ENCODE results near the gene TAC1. TPM values are rescaled to one million over a fixed set of nuclear protein-coding genes. Genes with fewer than 3 reads are reported as not detected.

Gene TAC1
- total and polyA plus RNA-seq, 2 experiments from 2014 or later, result 7.5 to 8.7 TPM

- Mint-ChIP-seq H3K27me3 (ENCODE audit: insufficient read depth, low read depth, poor library complexity) (peaks cover 40% of the 10 kb centered on the region), H3K4me3 (peak overlapping the region; percentile 93), H3K9me3 (no peaks in the 10 kb centered on the region), H3K36me3 (ENCODE audit: low read depth) (no peaks in the 10 kb centered on the region; the same call in 2 of the 3 replicates), H3K27ac (no peak overlapping the region), H3K4me1 (peaks cover 26% of the 10 kb centered on the region)
- Histone ChIP-seq H3F3A (replicated peaks; ENCODE audit: low read depth) (no peaks in the 10 kb centered on the region), H3K27ac (ENCODE audit: low read depth) (no peak overlapping the region), H3K27me3 (ENCODE audit: insufficient read depth) (peaks cover 64% of the 10 kb centered on the region), H3K4me2 (peak overlapping the region; percentile 76), H4K20me1 (replicated peaks; ENCODE audit: insufficient read depth) (no peaks in the 10 kb centered on the region; the same call in 1 of the 2 replicates), H3K4me1 (ENCODE audit: insufficient read depth) (peaks cover 22% of the 10 kb centered on the region), H3K9me2 (ENCODE audit: insufficient read depth) (no peaks in the 10 kb centered on the region), H3K36me3 (ENCODE audit: insufficient read depth) (no peaks in the 10 kb centered on the region), H2AFZ (peak overlapping the region; percentile 92; the same call in 1 of the 2 replicates), H3K79me2 (replicated peaks; ENCODE audit: insufficient read depth) (no peaks in the 10 kb centered on the region), H3K4me3 (peak overlapping the region; percentile 62)
- DNase-seq (ENCODE audit: low spot score) (no peak), ATAC-seq (no peak)
- TF ChIP-seq ZNF462 (CRISPR knock-in tag; IDR thresholded peaks at IDR 0.05) (no peak), POLR2AphosphoS5 (IDR thresholded peaks at IDR 0.05; ENCODE audit: low read depth) (no peak), ZNF114 (CRISPR knock-in tag; IDR thresholded peaks at IDR 0.05) (no peak)
- TF ChIP-seq, protein P1, sequence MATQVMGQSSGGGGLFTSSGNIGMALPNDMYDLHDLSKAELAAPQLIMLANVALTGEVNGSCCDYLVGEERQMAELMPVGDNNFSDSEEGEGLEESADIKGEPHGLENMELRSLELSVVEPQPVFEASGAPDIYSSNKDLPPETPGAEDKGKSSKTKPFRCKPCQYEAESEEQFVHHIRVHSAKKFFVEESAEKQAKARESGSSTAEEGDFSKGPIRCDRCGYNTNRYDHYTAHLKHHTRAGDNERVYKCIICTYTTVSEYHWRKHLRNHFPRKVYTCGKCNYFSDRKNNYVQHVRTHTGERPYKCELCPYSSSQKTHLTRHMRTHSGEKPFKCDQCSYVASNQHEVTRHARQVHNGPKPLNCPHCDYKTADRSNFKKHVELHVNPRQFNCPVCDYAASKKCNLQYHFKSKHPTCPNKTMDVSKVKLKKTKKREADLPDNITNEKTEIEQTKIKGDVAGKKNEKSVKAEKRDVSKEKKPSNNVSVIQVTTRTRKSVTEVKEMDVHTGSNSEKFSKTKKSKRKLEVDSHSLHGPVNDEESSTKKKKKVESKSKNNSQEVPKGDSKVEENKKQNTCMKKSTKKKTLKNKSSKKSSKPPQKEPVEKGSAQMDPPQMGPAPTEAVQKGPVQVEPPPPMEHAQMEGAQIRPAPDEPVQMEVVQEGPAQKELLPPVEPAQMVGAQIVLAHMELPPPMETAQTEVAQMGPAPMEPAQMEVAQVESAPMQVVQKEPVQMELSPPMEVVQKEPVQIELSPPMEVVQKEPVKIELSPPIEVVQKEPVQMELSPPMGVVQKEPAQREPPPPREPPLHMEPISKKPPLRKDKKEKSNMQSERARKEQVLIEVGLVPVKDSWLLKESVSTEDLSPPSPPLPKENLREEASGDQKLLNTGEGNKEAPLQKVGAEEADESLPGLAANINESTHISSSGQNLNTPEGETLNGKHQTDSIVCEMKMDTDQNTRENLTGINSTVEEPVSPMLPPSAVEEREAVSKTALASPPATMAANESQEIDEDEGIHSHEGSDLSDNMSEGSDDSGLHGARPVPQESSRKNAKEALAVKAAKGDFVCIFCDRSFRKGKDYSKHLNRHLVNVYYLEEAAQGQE (IDR thresholded peaks at IDR 0.05; ENCODE audit: unreplicated experiment), result no peak
- TF ChIP-seq, protein P2, sequence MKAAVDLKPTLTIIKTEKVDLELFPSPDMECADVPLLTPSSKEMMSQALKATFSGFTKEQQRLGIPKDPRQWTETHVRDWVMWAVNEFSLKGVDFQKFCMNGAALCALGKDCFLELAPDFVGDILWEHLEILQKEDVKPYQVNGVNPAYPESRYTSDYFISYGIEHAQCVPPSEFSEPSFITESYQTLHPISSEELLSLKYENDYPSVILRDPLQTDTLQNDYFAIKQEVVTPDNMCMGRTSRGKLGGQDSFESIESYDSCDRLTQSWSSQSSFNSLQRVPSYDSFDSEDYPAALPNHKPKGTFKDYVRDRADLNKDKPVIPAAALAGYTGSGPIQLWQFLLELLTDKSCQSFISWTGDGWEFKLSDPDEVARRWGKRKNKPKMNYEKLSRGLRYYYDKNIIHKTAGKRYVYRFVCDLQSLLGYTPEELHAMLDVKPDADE (IDR thresholded peaks at IDR 0.05), result no peak
Observed at GRCh38 chr7:97734255-97734654, 2.4 kb downstream of the TAC1 start.

All from GM23338 (cell line).